GM12873 (cell line): Measurements from ENCODE around the gene NHLRC2.

ENCODE experiments used
- TF ChIP-seq, protein P1 (sequence below): IDR thresholded peaks from 2 replicates; pipeline ENCODE4 v1.5.1; 2012; ENCODE audit warnings: low read depth, mild to moderate bottlenecking, moderate library complexity, low read length, control low read depth; ENCODE audit not compliant: insufficient read depth; ENCODE audit errors: missing control alignments

Gene NHLRC2

DNA sequence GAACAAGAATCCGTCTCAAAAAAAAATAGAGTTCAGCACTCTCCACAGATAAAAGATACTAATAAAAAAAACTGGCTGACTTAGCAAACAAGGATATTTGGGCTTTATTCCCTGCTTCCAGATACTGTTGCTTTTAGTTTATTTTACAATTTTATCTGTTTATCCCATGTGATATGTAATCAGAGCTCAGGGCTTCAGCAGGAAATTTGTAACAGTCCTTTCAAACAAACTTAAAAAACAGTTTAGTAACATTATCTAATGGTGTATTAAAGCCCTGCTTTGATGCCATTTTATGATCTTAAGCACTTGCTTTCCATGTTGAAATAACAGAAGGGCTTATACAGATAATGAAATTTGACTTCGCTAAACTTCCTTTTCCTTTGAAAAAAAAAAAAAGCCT lies 28.7 kb upstream of the NHLRC2 start:
- TF ChIP-seq, protein P1, sequence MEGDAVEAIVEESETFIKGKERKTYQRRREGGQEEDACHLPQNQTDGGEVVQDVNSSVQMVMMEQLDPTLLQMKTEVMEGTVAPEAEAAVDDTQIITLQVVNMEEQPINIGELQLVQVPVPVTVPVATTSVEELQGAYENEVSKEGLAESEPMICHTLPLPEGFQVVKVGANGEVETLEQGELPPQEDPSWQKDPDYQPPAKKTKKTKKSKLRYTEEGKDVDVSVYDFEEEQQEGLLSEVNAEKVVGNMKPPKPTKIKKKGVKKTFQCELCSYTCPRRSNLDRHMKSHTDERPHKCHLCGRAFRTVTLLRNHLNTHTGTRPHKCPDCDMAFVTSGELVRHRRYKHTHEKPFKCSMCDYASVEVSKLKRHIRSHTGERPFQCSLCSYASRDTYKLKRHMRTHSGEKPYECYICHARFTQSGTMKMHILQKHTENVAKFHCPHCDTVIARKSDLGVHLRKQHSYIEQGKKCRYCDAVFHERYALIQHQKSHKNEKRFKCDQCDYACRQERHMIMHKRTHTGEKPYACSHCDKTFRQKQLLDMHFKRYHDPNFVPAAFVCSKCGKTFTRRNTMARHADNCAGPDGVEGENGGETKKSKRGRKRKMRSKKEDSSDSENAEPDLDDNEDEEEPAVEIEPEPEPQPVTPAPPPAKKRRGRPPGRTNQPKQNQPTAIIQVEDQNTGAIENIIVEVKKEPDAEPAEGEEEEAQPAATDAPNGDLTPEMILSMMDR = no peak

DNA sequence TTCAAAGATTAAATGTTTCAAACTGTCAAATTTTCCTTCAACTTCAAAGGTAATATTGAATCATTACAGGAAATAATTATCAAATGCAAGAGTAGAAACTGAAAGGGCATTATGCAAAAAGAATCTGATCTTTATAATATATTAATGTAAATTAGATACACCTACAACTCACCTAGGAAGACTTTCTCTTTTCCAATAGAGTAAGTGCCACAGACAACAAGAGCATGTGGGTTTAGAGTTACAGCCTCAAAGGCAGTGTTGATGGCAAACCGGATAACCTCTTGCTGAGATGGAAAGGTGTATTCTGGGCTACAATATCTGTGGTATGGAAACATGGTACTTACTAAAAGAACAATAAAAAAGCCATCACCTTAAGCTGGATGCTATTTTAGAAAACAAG lies 12.3 kb upstream of the NHLRC2 start:
- TF ChIP-seq, protein P1 = no peak

DNA sequence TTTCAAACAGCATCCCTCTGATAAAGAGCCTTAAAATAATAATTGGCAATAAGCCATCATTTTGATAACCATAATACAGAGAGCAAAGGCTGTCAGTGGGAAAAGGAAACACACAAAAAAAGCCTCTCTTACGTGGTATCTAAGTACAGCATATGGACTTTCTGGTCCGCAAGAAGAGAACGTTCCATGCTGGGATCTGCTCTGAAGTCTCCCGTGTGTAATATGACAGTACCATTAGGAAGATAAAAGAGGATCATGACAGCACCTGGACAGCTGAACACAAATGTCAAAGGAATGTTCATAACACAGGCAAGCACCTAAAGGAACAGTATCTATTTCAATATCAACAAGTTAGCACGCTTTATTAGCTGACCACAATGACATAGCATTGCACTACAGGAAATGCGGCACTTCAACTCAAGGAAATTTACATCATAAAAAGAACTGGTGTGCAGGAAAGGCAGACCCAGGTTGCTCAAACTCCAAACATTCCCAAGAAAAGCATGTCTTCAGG lies 10.4 kb upstream of the NHLRC2 start:
- TF ChIP-seq, protein P1 = no peak

DNA sequence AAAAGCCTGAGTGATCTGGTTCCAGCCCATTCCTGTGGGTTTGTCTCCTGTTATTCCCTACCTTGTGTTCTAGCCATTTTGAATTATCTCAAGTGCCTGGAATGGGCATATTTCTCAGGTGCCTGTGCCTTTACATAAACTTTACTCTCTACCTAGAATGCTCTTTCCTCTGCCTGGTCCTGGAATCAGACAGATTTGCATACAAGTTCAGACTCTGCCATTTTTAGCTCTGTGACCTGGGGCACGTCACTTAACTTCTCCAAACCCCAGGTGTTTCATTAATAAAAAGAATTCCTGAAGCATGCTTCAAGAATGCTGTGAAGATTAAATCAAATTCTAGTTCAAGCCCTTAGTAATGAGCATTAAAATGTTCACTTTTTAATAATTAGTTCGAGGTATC lies 8.4 kb upstream of the NHLRC2 start:
- TF ChIP-seq, protein P1 = no peak

DNA sequence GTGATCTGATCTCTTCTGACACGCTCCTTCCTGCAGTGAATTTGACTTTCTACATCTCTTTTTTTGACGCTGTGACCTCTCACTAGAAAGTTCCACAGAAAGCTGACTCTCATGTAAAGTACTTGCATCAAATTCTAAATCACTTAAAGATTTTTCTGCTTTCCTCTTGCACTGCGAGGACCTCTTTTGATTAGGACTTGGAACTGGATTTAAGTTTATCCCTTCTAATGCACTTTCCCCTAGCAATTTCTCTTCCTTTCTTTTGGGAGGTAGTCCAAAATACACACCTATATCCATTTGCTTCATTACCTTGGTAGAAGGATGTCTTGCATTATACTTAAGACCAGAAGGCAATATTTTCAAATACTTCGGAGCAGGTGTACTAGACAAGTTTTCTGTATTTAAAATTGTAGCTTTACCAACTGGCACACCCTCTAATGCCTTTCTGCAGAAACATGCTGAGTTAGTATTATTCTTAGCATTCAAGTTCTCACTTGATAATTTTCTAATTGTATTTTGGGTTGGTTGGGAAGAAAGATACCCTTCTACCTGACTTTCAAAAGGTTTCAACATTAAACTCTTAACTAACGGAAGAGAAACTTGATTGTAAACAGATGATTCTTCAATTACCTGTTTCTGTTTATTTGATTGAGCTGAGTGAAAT lies 5.2 kb upstream of the NHLRC2 start:
- TF ChIP-seq, protein P1 = no peak

DNA sequence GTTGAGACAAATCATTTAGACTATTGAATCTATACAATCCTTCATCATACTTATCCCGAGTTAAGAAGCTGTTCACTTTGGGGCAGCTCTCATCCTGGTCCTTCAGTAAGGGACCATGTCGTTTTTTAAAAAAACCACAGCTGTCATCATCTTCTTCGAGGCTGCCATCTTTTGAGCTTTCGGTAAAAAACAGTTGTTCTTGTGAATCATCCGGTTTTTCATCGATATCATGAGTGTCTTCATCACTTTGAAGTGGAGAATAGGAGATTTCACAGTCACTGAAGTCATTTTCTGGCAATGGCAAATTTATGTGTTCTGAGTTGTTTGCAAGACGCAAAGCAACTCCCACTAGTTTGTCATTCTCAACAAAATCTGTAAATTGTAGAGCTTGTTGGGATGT lies 4.5 kb upstream of the NHLRC2 start:
- TF ChIP-seq, protein P1 = no peak

DNA sequence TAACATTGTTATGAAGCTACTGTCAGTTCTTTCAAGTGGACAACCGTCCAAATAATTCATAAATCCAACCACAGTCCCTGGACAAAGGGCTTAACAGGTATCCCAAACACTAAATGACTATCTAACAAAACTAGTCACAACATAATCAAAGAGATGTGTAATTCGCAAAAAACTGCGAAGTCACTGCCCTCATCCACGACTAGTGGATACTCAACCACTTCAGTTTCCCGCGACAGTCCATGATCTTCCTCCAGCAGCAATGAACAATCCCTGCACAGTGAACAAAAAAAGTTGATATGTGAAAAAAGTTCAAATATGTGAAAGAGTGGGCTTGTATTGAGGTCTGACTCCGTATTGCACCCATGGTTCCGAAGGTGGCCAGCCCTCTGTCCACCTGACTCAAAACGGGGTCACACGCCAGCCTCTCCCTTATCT lies 866 bp upstream of the NHLRC2 start:
- TF ChIP-seq, protein P1 = no peak
